C4-2B (cell line): ENCODE results near the gene GTF3C5.

Experiments used
- ZFX ChIP-seq: fragments of 450-650 bp; IDR thresholded peaks from 2 replicates; pipeline ENCODE4 v1.6.1; 2017
- TF ChIP-seq, protein P1 (sequence below): fragments of 450-650 bp; conservative IDR thresholded peaks from 2 replicates; pipeline ENCODE4 v1.5.1; 2017; ENCODE audit warnings: mild to moderate bottlenecking

DNA sequence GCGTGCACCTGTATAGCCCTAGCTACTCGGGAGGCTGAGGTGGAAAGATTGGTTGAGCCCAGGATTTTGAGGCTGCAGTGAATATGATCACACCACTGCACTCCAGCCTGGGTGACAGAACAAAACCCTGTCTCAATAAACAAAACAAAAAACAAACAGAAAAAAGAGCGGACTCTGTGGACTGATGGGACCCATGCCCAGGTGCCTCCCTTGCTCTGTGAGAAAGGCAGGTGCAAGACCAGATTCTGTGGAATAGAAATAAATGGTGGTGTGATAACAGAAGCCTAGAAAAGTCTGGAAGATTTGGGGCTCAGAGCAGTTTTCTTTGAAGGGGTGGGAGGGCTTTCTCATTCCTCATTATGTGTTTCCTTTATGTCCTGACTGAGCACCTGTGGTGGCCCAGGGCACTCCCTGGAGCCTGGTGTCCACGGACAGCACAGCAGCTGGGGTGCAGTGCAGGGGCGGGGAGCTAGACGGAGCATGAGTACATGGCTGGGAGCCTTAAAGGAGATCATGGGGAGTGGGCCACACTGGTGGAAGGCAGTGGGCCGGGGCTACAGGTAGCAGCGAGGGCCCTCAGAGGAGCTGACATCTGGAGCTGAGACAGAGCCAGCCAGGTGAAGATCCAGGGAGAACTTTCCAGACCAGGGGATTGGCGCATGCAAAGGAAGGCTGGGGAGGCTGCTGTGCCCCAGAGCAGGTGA is 15.6 kb downstream of the GTF3C5 start:
- TF ChIP-seq, protein P1, sequence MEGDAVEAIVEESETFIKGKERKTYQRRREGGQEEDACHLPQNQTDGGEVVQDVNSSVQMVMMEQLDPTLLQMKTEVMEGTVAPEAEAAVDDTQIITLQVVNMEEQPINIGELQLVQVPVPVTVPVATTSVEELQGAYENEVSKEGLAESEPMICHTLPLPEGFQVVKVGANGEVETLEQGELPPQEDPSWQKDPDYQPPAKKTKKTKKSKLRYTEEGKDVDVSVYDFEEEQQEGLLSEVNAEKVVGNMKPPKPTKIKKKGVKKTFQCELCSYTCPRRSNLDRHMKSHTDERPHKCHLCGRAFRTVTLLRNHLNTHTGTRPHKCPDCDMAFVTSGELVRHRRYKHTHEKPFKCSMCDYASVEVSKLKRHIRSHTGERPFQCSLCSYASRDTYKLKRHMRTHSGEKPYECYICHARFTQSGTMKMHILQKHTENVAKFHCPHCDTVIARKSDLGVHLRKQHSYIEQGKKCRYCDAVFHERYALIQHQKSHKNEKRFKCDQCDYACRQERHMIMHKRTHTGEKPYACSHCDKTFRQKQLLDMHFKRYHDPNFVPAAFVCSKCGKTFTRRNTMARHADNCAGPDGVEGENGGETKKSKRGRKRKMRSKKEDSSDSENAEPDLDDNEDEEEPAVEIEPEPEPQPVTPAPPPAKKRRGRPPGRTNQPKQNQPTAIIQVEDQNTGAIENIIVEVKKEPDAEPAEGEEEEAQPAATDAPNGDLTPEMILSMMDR, result no peak
- TF ChIP-seq ZFX, result no peak
